K562 (cell line): ENCODE data around the gene C15orf61. TPM values are rescaled to one million over a fixed set of nuclear protein-coding genes. Genes with fewer than 3 reads are reported as not detected.

Experiments used
- CEBPG ChIP-seq, 3 experiments: fragments of 200-800 bp in 1 of 3; sonication (Bioruptor generic) in 1 of 3; sonication (generic) in 1 of 3; formaldehyde crosslinking in 1 of 3; IDR thresholded peaks in 2 of 3; conservative IDR thresholded peaks in 1 of 3; 2 replicates each; pipeline versions ENCODE4 v1.6.1 to v1.8.0; 2016 to 2022; ENCODE audit warnings: missing compliant biosample characterization in 2 of 3, missing genetic modification characterization in 2 of 3, mild to moderate bottlenecking in 1 of 3, missing genetic modification reagents in 1 of 3
- CREM ChIP-seq: IDR thresholded peaks from 2 replicates; pipeline ENCODE4 v1.6.1; 2014; ENCODE audit warnings: antibody characterized with exemption, low read depth
- ELF2 ChIP-seq: fragments of 250-450 bp; sonication (Bioruptor Pico); IDR thresholded peaks from 2 replicates; pipeline ENCODE4 v1.5.0; 2021; ENCODE audit warnings: mild to moderate bottlenecking
- EWSR1 ChIP-seq: fragments of 450-650 bp; IDR thresholded peaks from 2 replicates; pipeline ENCODE4 v1.6.1; 2018; ENCODE audit warnings: borderline replicate concordance, mild to moderate bottlenecking, low read depth, moderate library complexity; ENCODE audit not compliant: partially characterized antibody
- FOSL1 ChIP-seq: fragments of 200-800 bp; sonication (Bioruptor generic); conservative IDR thresholded peaks from 2 replicates; pipeline ENCODE4 v1.6.1; 2016; ENCODE audit warnings: missing genetic modification characterization, missing compliant biosample characterization
- FOXM1 ChIP-seq, 2 experiments: fragments of 450-650 bp in 1 of 2; sonication (generic) in 1 of 2; formaldehyde crosslinking in 1 of 2; IDR thresholded peaks; 2 replicates each; pipeline versions ENCODE4 v1.6.1 to v1.9.0; 2017 to 2022; ENCODE audit warnings: low read depth in 2 of 2, mild to moderate bottlenecking in 2 of 2, missing genetic modification reagents in 1 of 2, moderate library complexity in 1 of 2
- GABPB1 ChIP-seq: sonication (generic); formaldehyde crosslinking; IDR thresholded peaks from 2 replicates; pipeline ENCODE4 v1.8.0; 2022; ENCODE audit warnings: mild to moderate bottlenecking, missing genetic modification reagents
- HDAC2 ChIP-seq: fragments of 450-650 bp; IDR thresholded peaks from 2 replicates; pipeline ENCODE4 v1.6.1; 2016; ENCODE audit warnings: mild to moderate bottlenecking
- LEF1 ChIP-seq: fragments of 450-650 bp; IDR thresholded peaks from 2 replicates; pipeline ENCODE4 v1.6.1; 2016; ENCODE audit warnings: mild to moderate bottlenecking
- MXI1 ChIP-seq: IDR thresholded peaks from 2 replicates; pipeline ENCODE4 v1.6.1; 2011; ENCODE audit warnings: low read depth, mild to moderate bottlenecking, improper control_type of control experiment, low read length
- NR2C2 ChIP-seq, 2 experiments: fragments of 200-800 bp in 1 of 2; sonication (Bioruptor generic) in 1 of 2; sonication (generic) in 1 of 2; formaldehyde crosslinking in 1 of 2; IDR thresholded peaks; 2 replicates each; pipeline versions ENCODE4 v1.6.1 to v1.8.0; 2016 to 2022; ENCODE audit warnings: mild to moderate bottlenecking in 1 of 2, missing compliant biosample characterization in 1 of 2, missing genetic modification characterization in 1 of 2, missing genetic modification reagents in 1 of 2
- PRPF4 ChIP-seq: fragments of 200-400 bp; formaldehyde crosslinking; IDR thresholded peaks from one replicate; pipeline ENCODE4 v1.6.1; 2017; ENCODE audit warnings: low read length, low read depth, mild to moderate bottlenecking; ENCODE audit not compliant: insufficient read depth, poor library complexity, severe bottlenecking
- RCOR1 ChIP-seq, 2 experiments: IDR thresholded peaks; 2 replicates each; pipeline ENCODE4 v1.6.1; 2012; ENCODE audit warnings: low read depth in 2 of 2, low read length in 2 of 2, borderline replicate concordance in 1 of 2, improper control_type of control experiment in 1 of 2
- TFE3 ChIP-seq: fragments of 450-650 bp; formaldehyde crosslinking; IDR thresholded peaks from 2 replicates; pipeline ENCODE4 v1.4.0; 2020; ENCODE audit warnings: mild to moderate bottlenecking, mixed read lengths
- TOE1 ChIP-seq, 2 experiments: fragments of 450-650 bp in 1 of 2; sonication (generic) in 1 of 2; formaldehyde crosslinking in 1 of 2; IDR thresholded peaks; 2 replicates each; pipeline versions ENCODE4 v1.7.1 to v1.8.0; 2016 to 2022; ENCODE audit warnings: borderline replicate concordance in 2 of 2, mild to moderate bottlenecking in 2 of 2, antibody characterized with exemption in 1 of 2, inconsistent platforms in 1 of 2, low read depth in 1 of 2, missing genetic modification reagents in 1 of 2, moderate library complexity in 1 of 2
- TSHZ1 ChIP-seq: fragments of 250-450 bp; sonication (Bioruptor Pico); IDR thresholded peaks from 2 replicates; pipeline ENCODE4 v1.4.0; 2020; ENCODE audit warnings: mild to moderate bottlenecking, moderate library complexity
- ZBTB49 ChIP-seq: sonication (generic); formaldehyde crosslinking; IDR thresholded peaks from 2 replicates; pipeline ENCODE4 v1.8.0; 2022; ENCODE audit warnings: missing genetic modification reagents, mild to moderate bottlenecking, borderline replicate concordance
- polyA plus RNA-seq, 8 experiments: library from polyadenylated mRNA; depleted of rRNA in 4 of 8; stranded (reverse) in 5 of 8; unstranded in 3 of 8; fragments of >200 nt; fragmentation: Nextera tagmentation in 2 of 8; fragmentation: Illumina TruSeq in 1 of 8; extraction: Ambion mirVana in 2 of 8; extraction: Trizol in 1 of 8; gene quantifications; 2 replicates each; pipeline versions ENCODE4 v1.2.1 to v1.2.3, GENCODE V29; 2011 to 2014; ENCODE audit warnings: inconsistent platforms in 1 of 8, missing spikeins in 1 of 8
- total RNA-seq, 7 experiments: library from RNA; depleted of rRNA in 6 of 7; stranded (reverse); fragments of >200 nt in 6 of 7; fragmentation: Illumina TruSeq in 2 of 7; extraction: Trizol in 2 of 7; gene quantifications; 2 replicates each; pipeline versions ENCODE4 v1.2.1 to v1.2.3, GENCODE V29; 2011 to 2021; ENCODE audit warnings: low replicate concordance in 1 of 7

The C15orf61 gene
- total and polyA plus RNA-seq, 9 of the 15 experiments (the other 6 are each of a cell fraction or from before 2014, with no cell fraction given): 1.6 to 10.5 (median 4.3) TPM

DNA sequence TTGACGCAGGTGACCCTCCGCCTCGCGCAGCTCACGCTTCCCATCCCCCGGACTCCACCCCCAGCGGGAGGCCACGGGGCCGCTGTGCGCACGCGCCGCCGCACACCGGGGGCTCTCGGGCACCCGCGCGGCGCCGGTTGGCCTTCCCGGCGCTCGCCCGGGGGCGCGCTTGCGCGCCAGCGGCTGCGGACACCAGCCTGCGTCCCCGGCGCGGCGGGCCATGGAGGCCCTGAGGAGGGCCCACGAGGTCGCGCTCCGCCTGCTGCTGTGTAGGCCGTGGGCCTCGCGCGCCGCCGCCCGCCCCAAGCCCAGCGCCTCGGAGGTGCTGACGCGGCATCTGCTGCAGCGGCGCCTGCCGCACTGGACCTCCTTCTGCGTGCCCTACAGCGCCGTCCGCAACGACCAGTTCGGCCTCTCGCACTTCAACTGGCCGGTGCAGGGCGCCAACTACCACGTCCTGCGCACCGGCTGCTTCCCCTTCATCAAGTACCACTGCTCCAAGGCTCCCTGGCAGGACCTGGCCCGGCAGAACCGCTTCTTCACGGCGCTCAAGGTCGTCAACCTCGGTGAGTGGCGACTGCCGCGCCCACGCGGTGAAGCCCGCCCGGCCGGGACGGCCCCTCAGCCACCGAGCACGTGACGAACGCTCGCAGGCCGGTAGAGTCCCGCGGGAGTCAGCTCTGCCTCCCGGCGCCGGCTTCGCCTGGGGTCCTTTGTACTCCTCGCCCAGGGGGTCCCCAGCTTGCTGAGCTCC is at the start of gene C15orf61 (continued):
- TF ChIP-seq RCOR1 (IDR thresholded peaks at IDR 0.05; ENCODE audit: borderline replicate concordance in 1 of 2, low read depth in 2 of 2, low read length in 2 of 2): no peak; a peak in 1 of 4 replicates
- TF ChIP-seq FOSL1 (tag): peak; percentile 8; the same call in 1 of the 2 replicates
- no peak for TF ChIP-seq TSHZ1
- TF ChIP-seq GABPB1 (CRISPR knock-in tag): peak; percentile 85
- 0 out of 2 replicates have a peak, but pooled peaks have one; percentile 57 for TF ChIP-seq LEF1
- TF ChIP-seq TOE1 (IDR thresholded peaks at IDR 0.05; ENCODE audit: borderline replicate concordance): peak; percentile 88; the same call in 1 of the 2 replicates
- TF ChIP-seq TOE1 (CRISPR knock-in tag; IDR thresholded peaks at IDR 0.05; ENCODE audit: borderline replicate concordance, low read depth): no peak
- TF ChIP-seq NR2C2 (CRISPR knock-in tag; IDR thresholded peaks at IDR 0.05): peak; percentile 87
- TF ChIP-seq NR2C2 (tag; IDR thresholded peaks at IDR 0.05): peak; percentile 75
- no peak for TF ChIP-seq ELF2 (CRISPR knock-in tag)
- no peak for TF ChIP-seq PRPF4
- TF ChIP-seq MXI1: 0 out of 2 replicates have a peak, but pooled peaks have one; percentile 53
- no peak for TF ChIP-seq EWSR1
- peak; percentile 91 for TF ChIP-seq ZBTB49 (CRISPR knock-in tag)
- peak; percentile 72; the same call in 1 of the 2 replicates for TF ChIP-seq CREM
- peak; percentile 89 for TF ChIP-seq TFE3 (CRISPR knock-in tag)
- no peak for TF ChIP-seq FOXM1 (IDR thresholded peaks at IDR 0.05; ENCODE audit: low read depth)
- peak; percentile 97 for TF ChIP-seq FOXM1 (CRISPR knock-in tag; IDR thresholded peaks at IDR 0.05; ENCODE audit: low read depth)
- TF ChIP-seq HDAC2: peak; percentile 60
- no peak for TF ChIP-seq CEBPG (CRISPR knock-in tag; IDR thresholded peaks at IDR 0.05)
- no peak for TF ChIP-seq CEBPG (tag; conservative IDR thresholded peaks at IDR 0.05 in 1 of 2, IDR thresholded peaks at IDR 0.05 in 1 of 2)
